ENCODE data around the gene CPLANE2. TPM values are rescaled to one million over a fixed set of nuclear protein-coding genes. Genes with fewer than 3 reads are reported as not detected.
A peak's percentile ranks its signal among the peaks of the same experiment; 100 is the strongest.
"Not testable (repeated sequence)": the region's sequence is repeated elsewhere in the genome, so short reads cannot be mapped to it uniquely, and the experiment has no call there.

The CPLANE2 gene
- total and polyA plus RNA-seq, 5 donors: 4.0 to 11.9 (median 5.8) TPM

DNA sequence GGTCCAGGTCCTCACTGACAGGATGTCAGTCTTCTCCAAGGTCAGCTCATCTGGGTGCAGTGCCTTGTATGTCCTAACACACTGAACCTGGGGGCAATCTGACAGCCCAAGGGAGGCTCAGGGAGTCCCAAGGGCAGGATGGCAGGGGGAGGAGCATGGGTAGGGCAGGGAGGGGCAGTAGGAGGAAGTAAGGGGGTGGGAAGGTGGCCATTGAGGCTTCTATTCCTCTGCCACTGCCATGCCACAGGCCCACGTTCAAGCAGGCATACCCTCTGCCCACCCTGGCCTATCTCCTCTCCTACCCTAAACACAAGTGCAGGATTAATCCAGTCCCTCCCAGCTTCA is 37.9 kb downstream of the CPLANE2 start:
- no peaks in the 10 kb centered on the region for H3K4me1 ChIP-seq (ENCODE audit: control insufficient read depth, insufficient read depth, low read length)
- no peak overlapping the region for H3K4me3 ChIP-seq (ENCODE audit: low read length)
- no peak overlapping the region for H3K27ac ChIP-seq (ENCODE audit: low read length)
- H3K27me3 ChIP-seq (ENCODE audit: control insufficient read depth, insufficient read depth): no peaks in the 10 kb centered on the region
- no peaks in the 10 kb centered on the region for H3K9me3 ChIP-seq (ENCODE audit: control insufficient read depth, low read length)
- intact Hi-C loops (cut with DNase I): no loop called here
- WGBS: 68% methylated on average over 1 of the region's 1 CpG
- no peak for ATAC-seq
- DNase-seq: peak in 2 of 3 donors; percentile 16 to 30

DNA sequence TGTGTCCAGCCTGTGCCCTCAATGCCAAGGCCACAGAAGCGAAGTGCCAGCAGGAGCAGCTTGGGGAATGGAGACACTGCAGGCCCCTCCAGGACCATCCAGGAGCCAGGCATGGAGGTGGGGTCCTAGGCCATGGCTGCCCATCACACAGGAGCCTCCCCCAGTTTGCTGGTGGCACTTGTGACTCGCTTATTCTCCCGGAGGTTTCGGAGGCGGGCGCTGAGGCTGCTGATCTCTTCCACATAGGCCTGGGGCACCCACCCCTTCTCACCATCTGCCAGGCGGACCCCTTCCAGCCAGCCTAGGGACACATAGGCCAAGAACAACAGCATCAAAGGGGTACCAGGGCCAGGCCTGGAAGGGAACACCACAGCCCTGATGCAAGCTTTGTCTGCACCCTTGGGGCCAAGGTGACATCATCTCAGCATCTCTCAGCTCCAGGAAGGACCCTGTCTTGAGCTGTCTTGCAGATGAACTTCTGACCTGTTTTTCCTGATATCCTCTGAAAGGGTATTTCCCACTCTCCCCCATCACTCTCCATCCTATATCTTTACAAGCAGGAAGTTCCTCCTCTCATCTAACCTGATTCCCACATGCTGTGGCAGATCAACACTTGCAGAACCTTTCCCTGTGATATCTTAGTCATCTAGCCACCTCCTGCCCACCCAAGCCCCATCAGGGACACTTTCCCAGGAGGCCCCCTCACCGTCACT is 38.4 kb downstream of the CPLANE2 start:
- 89% methylated on average over 8 of the region's 8 CpGs for WGBS
- Histone ChIP-seq H3K27ac (ENCODE audit: low read length) (no peak overlapping the region), H3K4me3 (ENCODE audit: low read length) (no peak overlapping the region), H3K4me1 (ENCODE audit: control insufficient read depth, insufficient read depth, low read length) (no peaks in the 10 kb centered on the region), H3K27me3 (ENCODE audit: control insufficient read depth, insufficient read depth) (no peaks in the 10 kb centered on the region), H3K9me3 (ENCODE audit: control insufficient read depth, low read length) (no peaks in the 10 kb centered on the region)
- intact Hi-C loops (cut with DNase I): no loop called here
- peak in 2 of 3 donors; percentile 32 to 43 for DNase-seq
- ATAC-seq: no peak

DNA sequence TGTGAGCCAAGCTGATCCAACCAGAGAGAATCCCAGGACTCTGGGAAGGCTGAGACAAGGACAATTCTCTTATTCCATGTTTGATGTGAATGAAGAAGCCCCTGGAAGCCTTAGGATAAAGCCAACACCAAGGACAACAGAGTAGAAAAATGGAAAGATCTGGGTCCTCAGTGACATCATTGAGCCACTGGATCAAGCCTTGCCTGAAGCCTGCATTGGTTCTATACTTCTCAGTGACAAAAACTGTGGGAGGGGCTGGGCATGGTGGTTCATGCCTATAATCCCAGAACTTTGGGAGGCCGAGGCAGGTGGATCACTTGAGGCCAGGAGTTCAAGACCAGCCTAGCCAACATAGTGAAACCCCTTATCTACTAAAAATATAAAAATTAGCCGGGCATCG is 40.1 kb downstream of the CPLANE2 start:
- no peaks in the 10 kb centered on the region for H3K27me3 ChIP-seq (ENCODE audit: control insufficient read depth, insufficient read depth)
- DNase-seq: peak in 1 of 3 donors; percentile 18
- no peak overlapping the region for H3K4me3 ChIP-seq (ENCODE audit: low read length)
- H3K9me3 ChIP-seq (ENCODE audit: control insufficient read depth, low read length): no peaks in the 10 kb centered on the region
- no peak overlapping the region for H3K27ac ChIP-seq (ENCODE audit: low read length)
- no peaks in the 10 kb centered on the region for H3K4me1 ChIP-seq (ENCODE audit: control insufficient read depth, insufficient read depth, low read length)
- no peak for ATAC-seq
- 64% methylated on average over 3 of the region's 3 CpGs for WGBS
- intact Hi-C loops (cut with DNase I): no loop called here

DNA sequence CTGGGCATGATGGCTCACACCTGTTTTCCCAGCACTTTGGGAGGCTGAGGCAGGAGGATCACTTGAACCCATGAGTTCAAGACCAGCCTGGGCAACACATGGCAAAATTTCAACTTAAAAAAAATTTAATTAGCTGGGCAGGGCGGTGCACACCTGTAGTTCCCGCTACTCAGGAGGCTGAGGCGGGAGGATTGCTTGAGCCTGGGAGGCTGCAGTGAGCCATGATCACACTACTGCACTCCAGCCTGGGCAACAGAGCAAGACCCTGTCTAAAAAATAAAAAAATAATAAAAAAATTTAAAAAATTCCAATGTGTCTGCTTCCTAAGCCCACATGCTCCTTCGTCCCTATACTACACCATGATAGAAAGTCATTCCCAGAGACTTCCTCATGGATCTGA is 40.8 kb downstream of the CPLANE2 start:
- H3K27ac ChIP-seq (ENCODE audit: low read length); H3K4me1 ChIP-seq (ENCODE audit: control insufficient read depth, insufficient read depth, low read length); intact Hi-C loops (cut with DNase I); H3K9me3 ChIP-seq (ENCODE audit: control insufficient read depth, low read length); H3K4me3 ChIP-seq (ENCODE audit: low read length); H3K27me3 ChIP-seq (ENCODE audit: control insufficient read depth, insufficient read depth); ATAC-seq: not testable (repeated sequence)
- peak in 2 of 3 donors; percentile 14 to 31 for DNase-seq
- 97% methylated on average over 4 of the region's 4 CpGs for WGBS

DNA sequence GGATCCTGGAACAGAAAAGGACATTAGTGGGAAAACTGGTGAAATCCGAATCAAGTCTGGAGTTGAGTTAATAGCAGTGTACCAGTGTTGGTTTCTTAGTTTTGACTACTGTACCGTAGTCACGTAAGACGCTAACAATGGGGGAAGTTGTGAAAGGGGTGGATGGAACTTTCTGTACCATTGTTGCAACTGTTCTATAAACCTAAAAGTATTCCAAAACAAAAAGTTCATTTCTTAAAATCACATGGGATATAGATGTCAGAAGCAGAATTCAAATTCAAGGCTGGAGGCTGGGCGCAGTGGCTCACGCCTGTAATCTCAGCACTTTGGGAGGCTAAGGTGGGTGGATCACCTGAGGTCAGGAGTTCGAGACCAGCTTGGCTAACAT is 41.5 kb downstream of the CPLANE2 start:
- Histone ChIP-seq H3K4me3 (ENCODE audit: low read length) (no peak overlapping the region), H3K4me1 (ENCODE audit: control insufficient read depth, insufficient read depth, low read length) (no peaks in the 10 kb centered on the region), H3K9me3 (ENCODE audit: control insufficient read depth, low read length) (no peaks in the 10 kb centered on the region), H3K27me3 (ENCODE audit: control insufficient read depth, insufficient read depth) (no peaks in the 10 kb centered on the region), H3K27ac (ENCODE audit: low read length) (no peak overlapping the region)
- 89% methylated on average over 7 of the region's 7 CpGs for WGBS
- DNase-seq (no peak), ATAC-seq (no peak)
- intact Hi-C loops (cut with DNase I): no loop called here

DNA sequence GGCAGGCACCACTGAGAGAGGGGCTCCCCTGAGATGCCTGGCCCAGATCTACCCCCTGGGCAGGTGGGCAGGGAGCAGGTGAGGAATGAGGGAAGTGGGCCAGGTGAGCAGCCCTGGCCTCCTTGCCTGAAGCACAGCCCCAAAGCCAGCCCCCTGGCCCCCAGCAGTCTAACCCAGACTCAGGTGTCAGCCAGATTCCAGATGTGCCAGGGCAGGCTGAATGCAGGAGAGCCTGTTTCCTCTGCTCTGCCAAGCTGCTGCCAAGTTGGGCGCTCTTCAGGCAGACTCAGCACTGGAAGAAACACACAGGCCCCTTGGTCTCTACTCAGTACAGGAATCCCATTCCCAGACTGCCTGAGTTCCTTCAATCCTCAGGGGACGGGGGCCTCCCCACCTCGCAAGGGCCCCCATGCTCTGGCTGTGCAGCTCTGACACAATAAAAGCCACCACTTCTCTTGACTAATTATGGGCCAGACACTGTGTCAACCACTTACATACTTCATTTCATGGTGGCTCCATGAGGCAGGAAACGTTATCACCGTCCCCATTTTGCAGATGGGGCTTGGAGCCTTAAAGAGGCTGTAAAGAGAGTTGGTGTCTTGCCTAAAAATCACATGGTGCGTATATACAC is 45.0 kb downstream of the CPLANE2 start:
- no peak overlapping the region for H3K27ac ChIP-seq (ENCODE audit: low read length)
- WGBS: 81% methylated on average over 6 of the region's 6 CpGs
- ATAC-seq (no peak), DNase-seq (peak in 1 of 3 donors; percentile 45)
- no peaks in the 10 kb centered on the region for H3K27me3 ChIP-seq (ENCODE audit: control insufficient read depth, insufficient read depth)
- H3K9me3 ChIP-seq (ENCODE audit: control insufficient read depth, low read length): no peaks in the 10 kb centered on the region
- intact Hi-C loops (cut with DNase I): no loop called here
- peaks cover 2% of the 10 kb centered on the region for H3K4me1 ChIP-seq (ENCODE audit: control insufficient read depth, insufficient read depth, low read length)
- H3K4me3 ChIP-seq (ENCODE audit: low read length): no peak overlapping the region

DNA sequence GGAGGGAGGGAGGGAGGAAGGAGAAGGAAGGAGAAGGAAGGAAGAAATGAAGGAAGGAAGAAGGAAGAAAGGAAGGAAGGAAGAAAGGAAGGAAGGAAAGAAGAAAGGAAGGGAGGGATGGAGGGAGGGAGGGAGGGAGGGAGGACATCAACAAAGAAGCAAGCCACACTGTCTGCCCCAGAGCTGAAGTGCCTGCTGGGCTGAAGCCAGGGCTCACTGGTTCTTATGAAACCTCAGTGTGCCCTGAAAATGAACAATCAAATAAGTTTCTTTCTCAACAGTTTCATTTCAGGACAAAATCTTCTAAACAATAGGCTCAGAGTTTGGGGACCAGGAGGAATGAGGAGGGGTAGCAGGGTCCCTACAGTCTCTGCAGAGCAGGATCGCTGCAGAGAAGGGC is 45.7 kb downstream of the CPLANE2 start:
- intact Hi-C loops (cut with DNase I): no loop called here
- 81% methylated on average over 1 of the region's 1 CpG for WGBS

DNA sequence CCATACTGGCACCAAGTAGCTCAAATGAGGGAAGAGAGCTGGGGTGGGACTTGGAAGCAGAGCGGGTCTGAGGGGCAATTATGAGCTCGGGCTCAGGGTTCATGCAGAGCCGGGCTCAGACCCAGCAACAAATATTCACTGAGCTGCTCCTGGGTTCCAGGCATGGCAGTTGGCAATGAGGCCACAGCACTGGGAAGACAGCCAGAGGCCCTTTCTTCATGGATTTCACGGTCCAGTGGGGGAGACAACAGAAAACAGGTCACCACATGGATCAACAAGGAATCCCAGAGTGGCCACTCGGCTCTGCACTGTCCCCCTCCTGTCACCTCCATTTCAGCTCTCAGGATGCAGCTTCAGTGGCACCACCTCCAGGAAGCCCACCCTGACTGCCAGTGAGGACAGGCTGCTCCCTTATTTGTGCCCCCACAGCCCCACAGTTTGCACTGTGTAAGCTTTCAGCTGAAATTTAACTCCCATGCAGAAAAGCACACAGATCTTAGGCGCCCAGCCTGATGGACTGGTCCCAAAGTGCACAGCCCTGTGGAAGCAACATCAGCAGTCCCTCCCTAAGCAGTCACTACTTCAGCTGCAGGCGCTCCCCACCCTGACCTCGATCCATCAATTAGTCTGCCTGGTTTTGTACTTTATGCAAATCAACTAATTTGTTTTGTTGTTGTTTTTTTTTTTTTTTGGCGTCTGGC is 46.9 kb downstream of the CPLANE2 start:
- ATAC-seq: no peak
- intact Hi-C loops (cut with DNase I): no loop called here
- no peak overlapping the region for H3K27ac ChIP-seq (ENCODE audit: low read length)

More for the DNA sequence above, 45.7 kb downstream of the CPLANE2 start:
- Histone ChIP-seq H3K9me3 (ENCODE audit: control insufficient read depth, low read length) (no peaks in the 10 kb centered on the region), H3K27me3 (ENCODE audit: control insufficient read depth, insufficient read depth) (no peaks in the 10 kb centered on the region), H3K4me3 (ENCODE audit: low read length) (no peak overlapping the region), H3K27ac (ENCODE audit: low read length) (no peak overlapping the region), H3K4me1 (ENCODE audit: control insufficient read depth, insufficient read depth, low read length) (peaks cover 2% of the 10 kb centered on the region)
- DNase-seq: peak in 1 of 3 donors; percentile 84
- no peak for ATAC-seq

DNA sequence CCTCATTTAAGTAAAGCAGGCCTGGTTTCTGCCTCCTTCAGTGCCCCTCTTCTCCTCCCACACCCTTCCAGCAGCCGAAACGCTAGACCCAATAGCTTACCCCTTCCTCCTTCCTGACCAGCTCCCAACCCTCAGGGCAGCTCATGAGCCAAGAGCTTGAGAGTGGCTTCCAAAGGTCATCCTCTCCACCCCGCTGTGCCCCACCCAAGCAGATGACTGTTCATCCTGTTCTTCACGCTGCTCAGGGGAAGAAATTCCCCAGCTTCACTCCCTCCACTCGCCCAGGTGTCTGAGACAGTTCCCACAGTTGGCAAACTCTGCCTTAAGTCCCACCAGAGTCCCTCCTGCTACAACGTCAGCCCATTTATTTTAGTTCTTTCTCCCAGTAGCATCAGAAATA is 48.0 kb downstream of the CPLANE2 start:
- WGBS: 29% methylated on average over 6 of the region's 6 CpGs
- Histone ChIP-seq H3K9me3 (ENCODE audit: control insufficient read depth, low read length) (no peaks in the 10 kb centered on the region), H3K27me3 (ENCODE audit: control insufficient read depth, insufficient read depth) (no peaks in the 10 kb centered on the region), H3K4me1 (ENCODE audit: control insufficient read depth, insufficient read depth, low read length) (peaks cover 2% of the 10 kb centered on the region), H3K27ac (ENCODE audit: low read length) (no peak overlapping the region), H3K4me3 (ENCODE audit: low read length) (no peak overlapping the region)
- intact Hi-C loops (cut with DNase I): no loop called here
- peak in 1 of 3 donors; percentile 49 for DNase-seq
- ATAC-seq: peak; percentile 35 to 78

More for the DNA sequence above, 46.9 kb downstream of the CPLANE2 start:
- 53% methylated on average over 9 of the region's 9 CpGs for WGBS
- Histone ChIP-seq H3K4me1 (ENCODE audit: control insufficient read depth, insufficient read depth, low read length) (peaks cover 2% of the 10 kb centered on the region), H3K4me3 (ENCODE audit: low read length) (no peak overlapping the region), H3K27me3 (ENCODE audit: control insufficient read depth, insufficient read depth) (no peaks in the 10 kb centered on the region), H3K9me3 (ENCODE audit: control insufficient read depth, low read length) (no peaks in the 10 kb centered on the region)
- peak in 1 of 3 donors; percentile 55 for DNase-seq

DNA sequence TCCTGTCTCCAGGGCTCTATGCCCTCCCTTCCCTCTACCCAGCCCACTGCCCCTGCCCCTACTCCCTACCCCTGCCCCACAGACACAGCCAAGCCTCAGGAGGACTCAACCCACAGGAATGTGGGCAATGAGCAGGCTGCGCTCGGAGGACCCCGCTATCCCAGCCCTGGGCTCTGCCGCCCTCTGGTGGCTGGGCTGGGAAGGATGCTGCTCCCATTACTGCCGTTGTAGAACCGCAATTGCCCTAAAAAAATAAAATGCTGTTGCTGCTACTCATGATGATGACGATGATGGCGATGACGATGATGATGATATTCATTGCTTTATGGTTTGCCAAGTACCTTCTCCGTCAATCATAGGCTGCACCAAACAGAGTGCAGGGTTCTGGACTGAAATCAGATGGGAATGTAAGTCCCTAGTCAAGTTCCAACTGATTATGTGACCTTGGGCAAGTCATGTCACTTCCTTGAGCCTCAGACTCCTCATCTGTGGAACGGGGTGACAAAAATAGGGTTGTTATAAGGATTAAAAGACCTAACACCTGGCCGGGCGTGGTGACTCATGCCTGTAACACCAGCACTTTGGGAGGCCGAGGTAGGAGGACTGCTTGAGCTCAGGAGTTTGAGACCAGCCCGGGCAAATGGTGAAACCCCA is 49.1 kb downstream of the CPLANE2 start:
- intact Hi-C loops (cut with DNase I): loop anchor here (2.0 kb wide), 1 partner anchor 109 kb away; no protein-coding TSS in a partner anchor
- peak; percentile 71 to 77 for ATAC-seq

More for the DNA sequence above, 49.1 kb downstream of the CPLANE2 start:
- no peaks in the 10 kb centered on the region for H3K9me3 ChIP-seq (ENCODE audit: control insufficient read depth, low read length)
- 25% methylated on average over 15 of the region's 15 CpGs for WGBS
- no peak overlapping the region for H3K27ac ChIP-seq (ENCODE audit: low read length)
- H3K4me1 ChIP-seq (ENCODE audit: control insufficient read depth, insufficient read depth, low read length): peaks cover 2% of the 10 kb centered on the region
- H3K27me3 ChIP-seq (ENCODE audit: control insufficient read depth, insufficient read depth): no peaks in the 10 kb centered on the region
- H3K4me3 ChIP-seq (ENCODE audit: low read length): no peak overlapping the region
- peak; percentile 77 to 93 (median 91) for DNase-seq
